AG10803 (cell line): ENCODE data around the gene CNTNAP1.

Source experiments
- DNase-seq: peaks from one replicate; pipeline ENCODE4 v3.0.0; 2010; ENCODE audit warnings: low read depth
- H3K4me3 ChIP-seq: 2 replicates; pipeline ENCODE4 v1.5.1; 2011; ENCODE audit warnings: mild to moderate bottlenecking, low read length, control low read depth
- TF ChIP-seq, protein P1 (sequence below): conservative IDR thresholded peaks from 2 replicates; pipeline ENCODE4 v1.5.1; 2011; ENCODE audit warnings: mild to moderate bottlenecking, low read length, control low read depth, inconsistent platforms

Gene CNTNAP1

DNA sequence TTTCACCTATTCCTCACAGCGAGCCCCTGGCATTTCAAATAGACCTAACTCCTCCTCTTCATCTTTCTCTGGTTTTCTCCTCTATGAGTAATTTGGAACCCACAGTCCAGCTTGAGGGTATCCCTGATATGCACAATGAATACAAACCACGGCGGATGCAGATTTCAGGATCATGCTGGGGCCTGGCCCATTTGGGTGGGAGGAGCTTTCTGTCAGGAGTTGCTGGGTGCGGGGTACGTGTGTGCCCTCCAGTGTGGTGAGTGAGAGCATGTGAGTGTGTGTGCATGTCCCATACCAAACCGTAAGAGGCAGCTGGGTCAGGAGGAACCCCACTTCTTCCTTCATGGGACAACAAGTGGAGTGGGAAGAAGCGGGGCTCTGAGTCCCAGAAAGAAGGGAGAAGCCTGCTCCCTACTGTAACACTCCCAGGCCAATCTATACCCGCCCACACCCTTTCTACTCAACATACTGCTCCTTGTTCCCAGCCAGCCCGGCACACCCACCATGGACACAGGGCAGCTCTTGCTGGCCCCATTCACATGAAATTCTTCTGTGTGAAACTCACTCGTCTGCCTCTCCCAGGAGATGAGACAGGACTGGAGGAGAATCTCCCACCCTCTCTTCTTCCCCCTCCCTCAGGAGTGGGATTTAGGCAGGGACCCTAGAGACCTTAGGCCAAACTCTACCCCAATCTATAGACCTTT is 18.4 kb downstream of the CNTNAP1 start:
- H3K4me3 ChIP-seq: no peak overlapping the region
- no peak for DNase-seq
- TF ChIP-seq, protein P1, sequence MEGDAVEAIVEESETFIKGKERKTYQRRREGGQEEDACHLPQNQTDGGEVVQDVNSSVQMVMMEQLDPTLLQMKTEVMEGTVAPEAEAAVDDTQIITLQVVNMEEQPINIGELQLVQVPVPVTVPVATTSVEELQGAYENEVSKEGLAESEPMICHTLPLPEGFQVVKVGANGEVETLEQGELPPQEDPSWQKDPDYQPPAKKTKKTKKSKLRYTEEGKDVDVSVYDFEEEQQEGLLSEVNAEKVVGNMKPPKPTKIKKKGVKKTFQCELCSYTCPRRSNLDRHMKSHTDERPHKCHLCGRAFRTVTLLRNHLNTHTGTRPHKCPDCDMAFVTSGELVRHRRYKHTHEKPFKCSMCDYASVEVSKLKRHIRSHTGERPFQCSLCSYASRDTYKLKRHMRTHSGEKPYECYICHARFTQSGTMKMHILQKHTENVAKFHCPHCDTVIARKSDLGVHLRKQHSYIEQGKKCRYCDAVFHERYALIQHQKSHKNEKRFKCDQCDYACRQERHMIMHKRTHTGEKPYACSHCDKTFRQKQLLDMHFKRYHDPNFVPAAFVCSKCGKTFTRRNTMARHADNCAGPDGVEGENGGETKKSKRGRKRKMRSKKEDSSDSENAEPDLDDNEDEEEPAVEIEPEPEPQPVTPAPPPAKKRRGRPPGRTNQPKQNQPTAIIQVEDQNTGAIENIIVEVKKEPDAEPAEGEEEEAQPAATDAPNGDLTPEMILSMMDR: no peak

DNA sequence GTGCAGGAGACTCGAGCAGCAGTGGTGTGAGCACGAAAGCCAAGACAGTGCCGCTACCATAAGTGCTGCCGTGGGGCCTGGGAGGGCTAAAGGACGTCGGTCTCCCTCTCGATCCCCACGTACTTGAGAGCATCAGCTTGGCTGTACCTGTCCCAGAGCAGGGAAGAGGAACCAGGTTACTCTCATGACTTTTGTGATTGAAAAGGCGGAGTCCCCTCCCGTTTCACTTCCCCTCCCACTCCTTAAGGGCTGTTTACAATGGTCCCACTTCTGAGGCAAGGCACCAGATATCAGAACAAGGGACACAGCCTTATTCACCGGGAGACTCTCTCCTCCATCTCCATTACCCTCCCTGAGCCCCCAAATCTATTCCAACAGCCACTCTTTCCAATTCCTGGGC is 20.1 kb downstream of the CNTNAP1 start:
- no peak overlapping the region for H3K4me3 ChIP-seq
- TF ChIP-seq, protein P1: no peak
- no peak for DNase-seq

DNA sequence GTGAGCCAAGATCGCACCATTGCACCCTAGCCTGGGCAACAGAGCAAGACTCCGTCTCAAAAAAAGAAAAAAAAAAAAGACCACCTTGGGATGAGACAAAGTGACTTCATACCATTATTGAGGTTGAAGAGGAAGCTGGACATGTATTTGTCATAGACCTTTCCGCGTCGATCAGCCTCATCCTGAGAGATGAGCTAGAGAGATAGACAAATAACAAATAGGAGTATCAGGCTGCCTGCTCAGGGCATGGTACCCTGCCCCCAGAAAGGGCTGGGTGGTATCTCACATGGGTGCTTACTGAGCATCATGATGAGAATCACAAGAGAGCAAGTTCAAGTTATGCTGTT is 22.1 kb downstream of the CNTNAP1 start:
- no peak for DNase-seq
- H3K4me3 ChIP-seq: no peak overlapping the region
- TF ChIP-seq, protein P1: no peak

DNA sequence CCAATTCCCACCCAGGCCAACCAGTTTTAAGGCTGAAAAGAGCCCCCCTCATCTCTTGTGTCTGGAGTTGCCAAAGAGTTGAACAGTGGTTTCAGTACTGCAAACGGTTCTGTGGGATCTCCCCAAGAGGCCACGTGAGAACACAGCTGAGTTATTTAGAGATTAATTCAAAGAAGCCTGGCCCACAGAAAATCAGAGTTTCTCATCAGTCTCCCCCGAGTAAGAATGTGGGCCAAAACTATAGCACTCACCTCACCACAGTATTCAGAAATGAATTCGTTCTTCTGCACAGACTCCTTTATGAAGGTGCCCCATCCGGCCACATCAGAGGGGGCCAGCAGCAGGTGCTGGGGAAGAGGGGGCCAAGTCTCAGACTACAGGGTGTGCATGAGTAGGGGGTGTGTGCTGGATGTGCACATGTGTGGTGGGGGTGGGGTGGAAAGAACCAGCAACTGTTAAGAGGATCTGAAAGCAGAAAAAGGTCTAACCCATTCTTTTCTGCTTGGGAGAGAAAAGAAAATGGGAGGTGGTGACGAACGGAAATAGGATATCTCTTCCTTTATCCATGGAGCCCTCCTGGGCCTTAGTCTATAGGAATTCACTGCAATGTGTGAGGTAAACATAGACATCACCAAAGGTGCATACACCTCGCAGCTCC is 22.6 kb downstream of the CNTNAP1 start:
- TF ChIP-seq, protein P1: no peak

DNA sequence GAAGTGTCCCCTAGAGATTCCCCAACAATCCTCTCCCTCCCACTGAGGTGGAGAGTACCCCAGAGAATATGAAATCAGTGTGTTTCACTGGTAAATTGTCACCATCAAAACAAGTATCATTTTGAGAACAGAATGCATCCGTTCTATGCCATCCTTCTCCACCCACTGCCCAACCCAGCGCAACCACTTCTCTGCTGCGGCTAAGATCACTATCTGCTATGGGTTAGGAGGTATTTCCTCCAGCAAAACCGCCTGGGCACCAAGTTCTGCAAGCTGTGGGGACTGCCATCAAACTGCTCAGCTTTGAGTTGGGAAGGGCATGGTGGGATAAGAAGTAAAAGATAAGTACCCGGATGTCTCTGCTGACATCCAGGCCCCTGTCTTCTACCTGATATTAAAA is 24.4 kb downstream of the CNTNAP1 start:
- TF ChIP-seq, protein P1: no peak
- DNase-seq: no peak
- H3K4me3 ChIP-seq: no peak overlapping the region

More for the DNA sequence above, 22.6 kb downstream of the CNTNAP1 start:
- DNase-seq: no peak
- no peak overlapping the region for H3K4me3 ChIP-seq

DNA sequence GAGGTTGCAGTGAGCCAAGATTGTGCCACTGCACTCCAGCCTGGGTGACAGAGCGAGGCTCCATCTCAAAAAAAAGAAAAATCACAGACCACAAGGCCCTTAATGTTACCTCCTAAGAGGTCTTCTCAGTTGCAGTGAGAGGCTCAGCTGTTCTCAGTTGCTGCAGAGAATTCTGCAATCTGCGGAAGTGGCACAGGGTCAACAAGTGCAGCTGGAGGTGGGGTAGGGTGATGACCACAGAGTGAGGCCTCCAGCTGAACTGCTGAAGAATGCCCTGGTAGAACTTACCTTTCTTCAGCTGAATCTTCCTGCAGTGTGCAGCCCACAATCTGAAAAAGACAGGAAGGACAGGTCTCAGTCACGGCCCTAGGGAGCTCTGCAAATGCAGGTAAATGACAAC is 26.3 kb downstream of the CNTNAP1 start:
- no peak for DNase-seq
- no peak overlapping the region for H3K4me3 ChIP-seq
- TF ChIP-seq, protein P1: no peak

DNA sequence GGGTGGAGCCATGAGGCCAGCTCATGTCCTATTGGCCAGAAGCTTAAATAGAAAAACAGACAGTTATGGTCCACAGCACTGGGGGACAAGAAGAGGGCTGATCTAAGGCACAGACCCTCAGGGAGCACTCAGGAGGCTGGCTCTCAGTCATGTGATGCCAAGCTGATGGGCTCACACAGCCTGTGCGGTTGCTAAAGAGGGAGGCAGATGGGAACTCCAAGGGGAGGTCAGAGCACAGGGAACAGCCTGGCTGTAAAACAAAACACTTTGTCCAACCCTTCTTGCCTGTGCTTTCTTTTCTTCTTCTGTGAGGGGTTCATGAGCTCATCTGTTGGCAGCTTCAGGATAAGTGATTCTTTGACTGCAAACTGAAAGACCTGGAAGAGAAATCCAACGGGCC is 27.2 kb downstream of the CNTNAP1 start:
- DNase-seq: no peak
- TF ChIP-seq, protein P1: no peak
- H3K4me3 ChIP-seq: no peak overlapping the region
